Testis (tissue), 3 donors: ENCODE measurements around the gene KIF2C. TPM values are rescaled to one million over a fixed set of nuclear protein-coding genes. Genes with fewer than 3 reads are reported as not detected.
"Not testable (repeated sequence)": the region's sequence is repeated elsewhere in the genome, so short reads cannot be mapped to it uniquely, and the experiment has no call there.

ENCODE experiments used
- DNase-seq: peaks from one replicate; pipeline ENCODE4 v3.0.0-alpha.2; 2019
- H3K27ac ChIP-seq, 2 donors: fragments of 200-600 bp; sonication (generic); one replicate each; pipeline ENCODE4 v1.5.1; 2019
- H3K27me3 ChIP-seq: fragments of 200-600 bp; sonication (generic); one replicate; pipeline ENCODE4 v1.5.1; 2019
- H3K36me3 ChIP-seq: fragments of 200-600 bp; sonication (generic); one replicate; pipeline ENCODE4 v1.5.1; 2017; ENCODE audit warnings: low read depth; ENCODE audit errors: missing control alignments
- H3K4me1 ChIP-seq: fragments of 200-600 bp; sonication (generic); one replicate; pipeline ENCODE4 v1.5.1; 2019
- H3K4me3 ChIP-seq, 2 donors: fragments of 200-600 bp; sonication (generic); one replicate each; pipeline ENCODE4 v1.5.1; 2017 to 2019
- H3K9me3 ChIP-seq: fragments of 200-600 bp; sonication (generic); one replicate; pipeline ENCODE4 v1.5.1; 2017
- POLR2A ChIP-seq: fragments of 450-650 bp; IDR thresholded peaks from one replicate; pipeline ENCODE4 v1.6.1; 2017; ENCODE audit warnings: antibody characterized with exemption, mild to moderate bottlenecking, moderate library complexity
- WGBS, 2 donors: methylation state at CpG; one replicate each; pipeline ENCODE4 v1.1.5; 2018; 5-methylcytosine and 5-hydroxymethylcytosine counted together
- intact Hi-C: fragments of 100-400 bp; cut with DNase I; formaldehyde crosslinking; loops from one replicate; pipeline ENCODE4 v1.15.1; 2023; ENCODE audit warnings: low total_unique reads
- polyA plus RNA-seq: library from polyadenylated mRNA; stranded (reverse); fragments of 350-450 nt; fragmentation: Illumina TruSeq; extraction: RNeasy Lipid Tissue Mini Kit (QIAGEN cat#74804); gene quantifications from one replicate; pipeline ENCODE4 v1.2.3, GENCODE V29; 2014; ENCODE audit warnings: low read depth, low replicate concordance; ENCODE audit not compliant: insufficient read depth
- total RNA-seq, 2 donors: library from RNA; depleted of rRNA; stranded (reverse); fragments of >200 nt; gene quantifications; one replicate each; pipeline ENCODE4 v1.2.3, GENCODE V29; 2016
- TF ChIP-seq, protein P1 (sequence below), 3 experiments: fragments of 450-650 bp in 2 of 3; fragments of 200-600 bp in 1 of 3; sonication (generic) in 1 of 3; IDR thresholded peaks; one replicate each; pipeline ENCODE4 v1.5.1; 2016 to 2019; ENCODE audit warnings: antibody characterized with exemption in 3 of 3, mild to moderate bottlenecking in 2 of 3, moderate library complexity in 1 of 3

The KIF2C gene
- total and polyA plus RNA-seq, 3 donors from 2014 or later = 53.5 to 167 (median 130) TPM

GRCh38 chr1:44810101-44810761, 70.6 kb downstream of the KIF2C start:
- no peak overlapping the region for H3K4me3 ChIP-seq
- H3K27ac ChIP-seq = peak overlapping the region; percentile 95 to 99
- no peak for TF ChIP-seq POLR2A
- TF ChIP-seq, protein P1, sequence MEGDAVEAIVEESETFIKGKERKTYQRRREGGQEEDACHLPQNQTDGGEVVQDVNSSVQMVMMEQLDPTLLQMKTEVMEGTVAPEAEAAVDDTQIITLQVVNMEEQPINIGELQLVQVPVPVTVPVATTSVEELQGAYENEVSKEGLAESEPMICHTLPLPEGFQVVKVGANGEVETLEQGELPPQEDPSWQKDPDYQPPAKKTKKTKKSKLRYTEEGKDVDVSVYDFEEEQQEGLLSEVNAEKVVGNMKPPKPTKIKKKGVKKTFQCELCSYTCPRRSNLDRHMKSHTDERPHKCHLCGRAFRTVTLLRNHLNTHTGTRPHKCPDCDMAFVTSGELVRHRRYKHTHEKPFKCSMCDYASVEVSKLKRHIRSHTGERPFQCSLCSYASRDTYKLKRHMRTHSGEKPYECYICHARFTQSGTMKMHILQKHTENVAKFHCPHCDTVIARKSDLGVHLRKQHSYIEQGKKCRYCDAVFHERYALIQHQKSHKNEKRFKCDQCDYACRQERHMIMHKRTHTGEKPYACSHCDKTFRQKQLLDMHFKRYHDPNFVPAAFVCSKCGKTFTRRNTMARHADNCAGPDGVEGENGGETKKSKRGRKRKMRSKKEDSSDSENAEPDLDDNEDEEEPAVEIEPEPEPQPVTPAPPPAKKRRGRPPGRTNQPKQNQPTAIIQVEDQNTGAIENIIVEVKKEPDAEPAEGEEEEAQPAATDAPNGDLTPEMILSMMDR (IDR thresholded peaks at IDR 0.05) = no peak
- WGBS, 2 donors = 49 to 57% methylated on average over 7 to 12 of the region's 12 CpGs
- H3K4me1 ChIP-seq = peaks cover 62% of the 10 kb centered on the region
- no peaks in the 10 kb centered on the region for H3K9me3 ChIP-seq
- no peaks in the 10 kb centered on the region for H3K27me3 ChIP-seq
- DNase-seq = peak; percentile 81
- no peaks in the 10 kb centered on the region for H3K36me3 ChIP-seq
- intact Hi-C loops = no loop called here

GRCh38 chr1:44810762-44811105, 71.1 kb downstream of the KIF2C start:
- intact Hi-C loops, H3K9me3 ChIP-seq, H3K36me3 ChIP-seq, H3K4me3 ChIP-seq, DNase-seq, H3K27me3 ChIP-seq: not testable (repeated sequence)
- Histone ChIP-seq H3K27ac (peak overlapping the region; percentile 32 to 39), H3K4me1 (peaks cover 62% of the 10 kb centered on the region)
- 84 to 89% methylated on average over 4 of the region's 4 CpGs for WGBS, 2 donors

DNA sequence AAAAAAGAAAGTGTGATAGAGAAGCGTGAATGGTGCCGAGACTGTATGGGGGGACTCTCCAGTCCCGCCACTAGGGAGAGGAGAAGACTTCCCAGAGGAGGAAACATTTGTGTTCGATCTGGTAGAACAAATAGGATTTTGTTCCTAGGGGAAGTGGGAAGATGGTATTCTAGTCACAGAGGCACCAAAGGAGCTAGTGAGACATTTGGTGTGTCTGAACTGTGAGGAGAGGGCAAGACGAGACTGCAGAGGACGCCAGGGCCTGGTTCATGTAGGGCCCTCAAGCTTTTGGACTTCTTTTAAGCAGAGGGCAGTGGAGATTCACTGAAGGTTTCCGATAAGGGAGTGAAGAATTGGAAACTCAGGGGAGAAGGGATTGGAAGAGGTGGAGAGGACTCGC, 71.6 kb downstream of the KIF2C start:
- Histone ChIP-seq H3K4me1 (peaks cover 58% of the 10 kb centered on the region), H3K9me3 (no peaks in the 10 kb centered on the region), H3K27ac (peak overlapping the region; percentile 32 to 39), H3K27me3 (no peaks in the 10 kb centered on the region), H3K36me3 (no peaks in the 10 kb centered on the region), H3K4me3 (no peak overlapping the region)
- TF ChIP-seq, protein P1 (IDR thresholded peaks at IDR 0.05) = no peak
- TF ChIP-seq POLR2A = no peak
- WGBS, 2 donors = 48 to 50% methylated on average over 8 of the region's 8 CpGs
- intact Hi-C loops = no loop called here
- DNase-seq = no peak

- no peak for DNase-seq
Measured at GRCh38 chr1:44812822-44813543, 73.3 kb downstream of the KIF2C start.

DNA sequence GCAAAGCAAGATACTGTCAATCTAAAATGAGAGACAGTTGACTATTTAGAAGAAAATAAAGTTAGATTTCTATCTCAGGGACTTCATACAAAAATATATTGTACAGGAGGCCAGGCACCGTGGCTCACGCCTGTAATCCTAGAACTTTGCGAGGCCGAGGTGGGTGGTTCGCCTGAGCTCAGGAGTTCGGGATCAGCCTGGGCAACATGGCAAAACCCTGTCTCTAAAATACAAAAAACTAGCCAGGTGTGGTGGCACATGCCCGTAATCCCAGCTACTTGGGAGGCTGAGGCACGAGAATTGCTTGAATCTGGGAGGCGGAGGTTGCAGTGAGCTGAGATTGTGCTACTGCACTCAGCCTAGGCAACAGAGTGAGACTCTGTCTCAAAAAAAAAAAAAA, 76.3 kb downstream of the KIF2C start:
- DNase-seq, intact Hi-C loops, H3K27ac ChIP-seq, H3K4me3 ChIP-seq, H3K9me3 ChIP-seq, H3K27me3 ChIP-seq, H3K36me3 ChIP-seq: not testable (repeated sequence)
- 84 to 90% methylated on average over 9 of the region's 9 CpGs for WGBS, 2 donors
- H3K4me1 ChIP-seq = peaks cover 23% of the 10 kb centered on the region

More at GRCh38 chr1:44812822-44813543, 73.3 kb downstream of the KIF2C start:
- intact Hi-C loops = no loop called here
- H3K9me3 ChIP-seq = no peaks in the 10 kb centered on the region
- peak overlapping the region in 1 of 2 donors; percentile 79 for H3K27ac ChIP-seq
- no peaks in the 10 kb centered on the region for H3K27me3 ChIP-seq
- peak overlapping the region; percentile 29 to 36 for H3K4me3 ChIP-seq
- H3K4me1 ChIP-seq = peaks cover 41% of the 10 kb centered on the region
- H3K36me3 ChIP-seq = no peaks in the 10 kb centered on the region
- no peak for TF ChIP-seq POLR2A
- TF ChIP-seq, protein P1 (IDR thresholded peaks at IDR 0.05) = no peak
- 62 to 82% methylated on average over 33 to 48 of the region's 48 CpGs for WGBS, 2 donors
